Loucy (cell line): ENCODE measurements around the gene NHSL2.

Experiments used
- H2AFZ ChIP-seq: fragments of 200-600 bp; sonication (generic); 2 replicates; pipeline ENCODE4 v1.6.0; 2016; ENCODE audit warnings: antibody characterized with exemption, mild to moderate bottlenecking, low read length, moderate library complexity
- H3F3A ChIP-seq: fragments of 200-600 bp; 2 replicates; pipeline ENCODE4 v1.6.0; 2016; ENCODE audit warnings: antibody characterized with exemption, low read depth, mild to moderate bottlenecking
- H3K27me3 ChIP-seq: fragments of 200-600 bp; sonication (generic); 2 replicates; pipeline ENCODE4 v1.6.1; 2014; ENCODE audit warnings: low read length, mild to moderate bottlenecking; ENCODE audit not compliant: insufficient read depth, poor library complexity, severe bottlenecking
- H3K36me3 ChIP-seq: fragments of 200-600 bp; sonication (generic); 2 replicates; pipeline ENCODE4 v1.6.1; 2016; ENCODE audit warnings: low read length; ENCODE audit not compliant: insufficient read depth
- H3K4me1 ChIP-seq: fragments of 200-600 bp; sonication (generic); 2 replicates; pipeline ENCODE4 v1.5.1; 2014; ENCODE audit warnings: low read length, mild to moderate bottlenecking; ENCODE audit not compliant: insufficient read depth, poor library complexity, severe bottlenecking
- H3K4me2 ChIP-seq: fragments of 200-600 bp; sonication (generic); 2 replicates; pipeline ENCODE4 v1.6.0; 2014; ENCODE audit warnings: antibody characterized with exemption, low read length, low read depth, mild to moderate bottlenecking; ENCODE audit not compliant: poor library complexity, severe bottlenecking
- H3K4me3 ChIP-seq: fragments of 200-600 bp; sonication (generic); 2 replicates; pipeline ENCODE4 v1.5.1; 2014; ENCODE audit warnings: low read length, mild to moderate bottlenecking, mixed read lengths; ENCODE audit not compliant: poor library complexity, severe bottlenecking
- H3K79me2 ChIP-seq: fragments of 200-600 bp; sonication (generic); 2 replicates; pipeline ENCODE4 v1.6.1; 2014; ENCODE audit warnings: low read length; ENCODE audit not compliant: insufficient read depth
- H3K9ac ChIP-seq: fragments of 200-600 bp; sonication (generic); 2 replicates; pipeline ENCODE4 v1.6.0; 2014; ENCODE audit warnings: mild to moderate bottlenecking, low read depth, low read length, moderate library complexity; ENCODE audit not compliant: poor library complexity, severe bottlenecking
- H3K9me2 ChIP-seq: fragments of 200-600 bp; sonication (generic); replicated peaks from 2 replicates; pipeline ENCODE4 v1.6.1; 2016; ENCODE audit warnings: low read depth, low read length, mixed read lengths
- H3K9me3 ChIP-seq: fragments of 200-600 bp; sonication (generic); 2 replicates; pipeline ENCODE4 v1.6.1; 2014; ENCODE audit warnings: mild to moderate bottlenecking, antibody characterized with exemption, low read length, low read depth; ENCODE audit not compliant: insufficient read depth
- H4K20me1 ChIP-seq: fragments of 200-600 bp; sonication (generic); 2 replicates; pipeline ENCODE4 v1.6.0; 2014; ENCODE audit warnings: antibody characterized with exemption, low read length, mild to moderate bottlenecking; ENCODE audit not compliant: insufficient read depth, poor library complexity, severe bottlenecking
- CTCF ChIP-seq: fragments of 200-600 bp; sonication (generic); conservative IDR thresholded peaks from 2 replicates; pipeline ENCODE4 v1.5.1; 2014; ENCODE audit warnings: mild to moderate bottlenecking, antibody characterized with exemption, low read length
- EZH2phosphoT487 ChIP-seq: fragments of 200-600 bp; IDR thresholded peaks from 2 replicates; pipeline ENCODE4 v1.6.1; 2018; ENCODE audit warnings: antibody characterized with exemption, mild to moderate bottlenecking, moderate library complexity, borderline replicate concordance

The NHSL2 gene

GRCh38 chrX:71989768-71990426 lies 79.3 kb downstream of the NHSL2 start:
- TF ChIP-seq EZH2phosphoT487: no peak
- TF ChIP-seq CTCF: no peak
- H3K4me1 ChIP-seq: no peaks in the 10 kb centered on the region
- no peaks in the 10 kb centered on the region for H3K36me3 ChIP-seq
- no peaks in the 10 kb centered on the region for H3K9me2 ChIP-seq
- H3K9ac ChIP-seq: no peak overlapping the region
- no peaks in the 10 kb centered on the region for H4K20me1 ChIP-seq
- H3K4me2 ChIP-seq: no peak overlapping the region
- H3K27me3 ChIP-seq: no peaks in the 10 kb centered on the region
- H3K9me3 ChIP-seq: no peaks in the 10 kb centered on the region
- no peaks in the 10 kb centered on the region for H3K79me2 ChIP-seq
- no peaks in the 10 kb centered on the region for H3F3A ChIP-seq
- H2AFZ ChIP-seq: no peak overlapping the region
- H3K4me3 ChIP-seq: no peak overlapping the region

- H3K4me1 ChIP-seq: no peaks in the 10 kb centered on the region
- no peaks in the 10 kb centered on the region for H4K20me1 ChIP-seq
- H3K36me3 ChIP-seq: no peaks in the 10 kb centered on the region
- TF ChIP-seq CTCF (no peak), EZH2phosphoT487 (no peak)
- no peak overlapping the region for H2AFZ ChIP-seq
- H3K4me2 ChIP-seq: no peak overlapping the region
- no peak overlapping the region for H3K4me3 ChIP-seq
- no peak overlapping the region for H3K9ac ChIP-seq
- no peaks in the 10 kb centered on the region for H3K79me2 ChIP-seq
- H3K9me2 ChIP-seq: no peaks in the 10 kb centered on the region
- H3K27me3 ChIP-seq: no peaks in the 10 kb centered on the region
- H3K9me3 ChIP-seq: no peaks in the 10 kb centered on the region
- no peaks in the 10 kb centered on the region for H3F3A ChIP-seq
Measured at GRCh38 chrX:71990518-71990917, 79.9 kb downstream of the NHSL2 start.

GRCh38 chrX:71991164-71991563 lies 80.5 kb downstream of the NHSL2 start:
- TF ChIP-seq EZH2phosphoT487 (no peak), CTCF (no peak)
- no peaks in the 10 kb centered on the region for H3F3A ChIP-seq
- H4K20me1 ChIP-seq: no peaks in the 10 kb centered on the region
- no peak overlapping the region for H3K4me2 ChIP-seq
- no peak overlapping the region for H3K9ac ChIP-seq
- H3K9me2 ChIP-seq: no peaks in the 10 kb centered on the region
- H3K36me3 ChIP-seq: no peaks in the 10 kb centered on the region
- no peak overlapping the region for H3K4me3 ChIP-seq
- H2AFZ ChIP-seq: no peak overlapping the region
- H3K4me1 ChIP-seq: no peaks in the 10 kb centered on the region
- no peaks in the 10 kb centered on the region for H3K9me3 ChIP-seq
- no peaks in the 10 kb centered on the region for H3K27me3 ChIP-seq
- no peaks in the 10 kb centered on the region for H3K79me2 ChIP-seq
